ELF-1 (cell line): ENCODE results near the gene TRIP10.
"Not testable (repeated sequence)": the region's sequence is repeated elsewhere in the genome, so short reads cannot be mapped to it uniquely, and the experiment has no call there.

ENCODE experiments used
- DNase-seq: peaks from one replicate; pipeline ENCODE4 v3.0.0-alpha.2; 2016; ENCODE audit warnings: low read depth, low spot score

Gene TRIP10

DNA sequence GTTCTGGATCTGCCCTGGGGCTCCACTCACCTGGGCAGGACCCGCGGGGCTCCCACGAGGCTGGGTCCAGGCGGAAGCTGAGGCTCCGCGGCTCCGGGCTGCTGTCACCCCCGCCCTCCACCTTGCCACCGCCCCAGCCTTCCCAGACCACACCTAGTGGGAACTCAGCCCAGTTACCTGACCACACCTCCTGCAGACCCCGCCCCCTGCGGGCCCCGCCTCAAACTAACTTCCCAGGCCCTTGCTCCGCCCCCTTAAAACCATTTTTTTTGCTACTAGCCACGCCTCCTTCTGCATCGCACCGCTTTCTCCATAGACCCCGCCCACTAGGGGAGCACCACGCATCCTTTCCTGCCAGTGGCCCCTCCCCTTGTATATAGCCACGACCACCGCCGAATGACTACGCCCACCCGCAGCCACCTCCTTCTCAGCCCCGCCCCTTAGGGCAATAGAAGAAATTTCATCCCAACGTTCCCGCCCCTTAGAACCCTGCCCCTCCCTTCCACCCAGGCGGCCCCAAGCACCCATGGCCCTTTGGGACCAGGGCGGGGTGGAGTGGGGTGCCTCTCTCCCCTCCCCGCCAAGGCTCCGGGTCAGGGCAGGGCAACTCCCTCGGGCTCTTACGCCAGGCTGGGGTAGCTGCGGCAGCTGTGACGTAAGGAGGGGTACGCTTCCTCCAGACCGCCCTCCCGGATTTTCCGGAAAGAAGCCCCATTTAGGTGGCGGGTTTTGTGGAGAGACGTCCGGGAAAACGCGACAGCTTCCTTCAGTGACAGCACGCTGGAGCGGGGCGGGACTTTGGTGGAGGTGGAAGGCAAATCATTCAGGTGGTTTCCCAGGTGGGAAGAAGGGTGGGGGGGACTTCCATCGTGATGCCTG lies 28.1 kb downstream of the TRIP10 start, which contains the start of gene SH2D3A:
SH2D3A (minus strand) TSS at position 79 of the 879 bp plus-strand sequence. CDS start 3,687 bp downstream, outside the sequence.
- DNase-seq: peak; percentile 97

DNA sequence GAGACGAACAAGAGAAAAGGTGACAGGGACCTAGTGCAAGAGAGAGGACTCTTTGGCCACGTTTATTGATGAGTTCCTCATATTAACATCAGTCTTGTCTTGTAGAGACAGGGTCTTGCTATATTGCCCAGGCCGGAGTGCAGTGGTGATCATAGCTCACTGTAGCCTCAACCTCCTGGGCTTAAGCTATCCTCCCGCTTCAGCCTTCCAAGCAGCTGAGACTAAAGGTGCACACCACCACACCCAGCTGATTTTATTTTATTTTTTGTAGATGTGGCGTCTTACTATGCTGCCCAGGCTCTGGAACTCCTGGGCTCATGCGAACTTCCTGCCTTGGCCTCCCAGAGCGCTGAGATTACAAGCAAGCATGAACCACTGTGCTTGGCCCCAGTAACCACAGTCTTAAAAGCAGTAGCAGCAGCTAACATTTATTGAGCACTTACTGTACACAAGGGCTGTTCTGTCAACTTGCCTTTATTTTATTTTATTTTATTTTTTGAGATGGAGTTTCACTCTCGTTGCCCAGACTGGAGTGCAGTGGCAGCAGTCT lies 28.8 kb downstream of the TRIP10 start:
- no peak for DNase-seq

GRCh38 chr19:6769006-6769619 lies 29.6 kb downstream of the TRIP10 start:
- DNase-seq: peak; percentile 85

- not testable (repeated sequence) for DNase-seq
Observed at GRCh38 chr19:6771648-6772027, 32.2 kb downstream of the TRIP10 start.

GRCh38 chr19:6772028-6772865 lies 32.8 kb downstream of the TRIP10 start, which contains the start of gene VAV1:
Gene VAV1 (plus strand): TSS chr19:6772708. CDS start chr19:6772808, 100 bp downstream.
- DNase-seq: no peak

DNA sequence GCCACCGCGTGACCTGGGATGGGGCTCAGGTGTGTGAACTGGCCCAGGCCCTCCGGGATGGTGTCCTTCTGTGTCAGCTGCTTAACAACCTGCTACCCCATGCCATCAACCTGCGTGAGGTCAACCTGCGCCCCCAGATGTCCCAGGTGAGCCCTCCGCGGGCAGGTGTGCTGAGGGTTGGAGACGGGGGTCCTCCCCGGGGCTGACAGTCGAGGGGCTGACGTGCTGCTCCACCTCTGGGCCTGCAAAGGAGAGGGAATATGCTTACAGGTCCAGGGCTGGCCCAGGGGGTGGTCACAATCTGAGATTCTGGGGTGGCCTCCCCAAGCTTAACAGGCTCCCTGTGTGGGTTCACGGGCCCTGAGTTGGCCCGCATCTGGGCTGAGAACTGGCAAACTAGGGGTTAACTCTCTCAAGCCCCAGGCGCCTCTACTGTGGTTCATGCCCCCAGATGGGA lies 33.4 kb downstream of the TRIP10 start:
- no peak for DNase-seq

GRCh38 chr19:6773323-6773931 lies 33.9 kb downstream of the TRIP10 start:
- DNase-seq: no peak

DNA sequence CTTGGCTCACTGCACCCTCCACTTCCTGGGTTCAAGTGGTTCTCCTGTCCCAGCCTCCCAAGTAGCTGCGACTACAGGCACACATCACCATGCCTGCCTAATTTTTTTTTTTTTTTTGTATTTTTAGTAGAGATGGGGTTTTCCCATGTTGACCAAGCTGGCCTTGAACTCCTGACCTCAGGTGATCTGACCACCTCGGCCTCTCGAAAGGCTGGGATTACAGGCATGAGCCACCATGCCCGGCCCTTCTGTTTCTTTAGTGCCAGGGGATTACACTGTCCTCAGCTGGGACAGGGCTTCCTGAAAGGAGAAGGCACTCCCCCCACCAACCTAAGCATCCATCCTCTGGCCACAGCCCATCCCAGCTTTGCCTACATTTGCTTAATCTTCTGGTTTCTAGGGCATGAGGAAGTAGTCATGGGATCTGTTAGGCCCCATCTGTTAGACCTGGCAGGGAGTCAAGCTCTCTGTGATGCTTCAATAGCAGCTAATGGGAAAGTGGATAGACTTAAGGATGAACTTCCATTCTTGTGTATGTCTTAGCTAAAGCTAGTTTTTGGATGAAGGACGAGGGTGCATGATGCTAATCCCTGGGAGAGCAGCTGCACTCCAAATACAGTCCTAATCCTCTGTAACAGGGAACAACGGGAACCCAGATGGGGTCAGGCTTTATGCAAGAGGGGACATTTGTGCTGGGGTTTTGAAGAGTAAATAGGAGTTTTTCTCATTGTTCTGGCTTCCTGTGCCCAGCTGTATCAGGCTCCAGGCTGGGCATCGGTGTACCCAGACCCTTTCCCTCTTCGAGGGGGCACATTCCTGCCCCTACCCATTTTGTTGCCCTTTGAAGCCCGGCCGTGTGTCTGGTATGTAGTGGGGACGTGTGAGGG lies 35.6 kb downstream of the TRIP10 start:
- no peak for DNase-seq

DNA sequence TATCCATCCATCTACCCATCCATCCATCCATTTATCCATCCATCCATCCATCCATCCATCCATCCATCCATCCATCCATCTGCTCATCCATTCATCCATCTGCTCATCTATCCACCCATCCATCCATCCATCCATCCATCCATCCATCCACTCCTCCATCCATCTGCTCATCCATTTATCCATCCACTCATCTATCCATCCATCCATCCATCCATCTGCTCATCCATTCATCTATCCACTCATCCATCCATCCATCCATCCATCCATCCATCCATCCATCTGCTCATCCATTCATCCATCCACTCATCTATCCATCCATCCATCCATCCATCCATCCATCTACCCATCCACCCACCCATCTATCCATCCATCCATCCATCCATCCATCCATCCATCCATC lies 36.6 kb downstream of the TRIP10 start:
- not testable (repeated sequence) for DNase-seq

DNA sequence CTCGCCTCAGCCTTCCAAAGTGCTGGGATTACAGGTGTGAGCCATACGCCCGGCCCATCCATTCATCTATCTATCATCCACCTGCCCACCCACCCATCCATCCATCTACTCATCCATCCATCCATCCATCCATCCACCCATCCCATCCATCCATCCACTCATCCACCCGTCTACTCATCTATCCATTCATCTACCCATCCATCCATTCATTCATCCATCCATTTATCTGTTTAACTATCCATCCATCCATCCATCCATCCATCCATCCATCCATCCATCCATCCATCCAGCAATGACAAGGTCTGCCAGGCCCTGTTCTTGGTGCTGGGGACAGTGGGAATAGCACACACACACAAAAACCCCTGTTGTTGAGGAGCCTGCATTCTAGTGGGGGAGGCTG lies 37.5 kb downstream of the TRIP10 start:
- DNase-seq: no peak

- DNase-seq: no peak
Observed at GRCh38 chr19:6777434-6777833, 38.0 kb downstream of the TRIP10 start.

DNA sequence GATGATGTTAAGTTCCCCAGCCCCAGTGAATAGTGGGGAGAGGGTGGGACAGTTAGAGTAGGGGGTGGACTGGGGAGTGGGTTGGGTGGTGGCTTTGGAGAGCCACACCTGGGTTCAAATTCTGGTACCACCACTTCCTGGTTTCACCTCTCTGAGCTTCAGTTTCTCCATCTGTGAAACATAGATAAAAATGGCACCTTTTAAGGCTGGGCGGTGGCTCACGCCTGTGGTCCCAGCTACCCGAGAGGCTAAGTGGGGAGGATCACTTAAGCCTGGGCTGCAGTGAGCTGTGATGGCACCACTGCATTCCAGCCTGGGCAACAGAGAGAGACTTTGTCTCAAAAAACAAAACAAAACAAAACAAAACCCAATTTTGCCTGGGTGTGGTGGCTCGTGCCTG lies 38.9 kb downstream of the TRIP10 start:
- DNase-seq: no peak

GRCh38 chr19:6779206-6779605 lies 39.7 kb downstream of the TRIP10 start:
- DNase-seq: no peak

- no peak for DNase-seq
Observed at GRCh38 chr19:6787393-6787792, 47.9 kb downstream of the TRIP10 start.

DNA sequence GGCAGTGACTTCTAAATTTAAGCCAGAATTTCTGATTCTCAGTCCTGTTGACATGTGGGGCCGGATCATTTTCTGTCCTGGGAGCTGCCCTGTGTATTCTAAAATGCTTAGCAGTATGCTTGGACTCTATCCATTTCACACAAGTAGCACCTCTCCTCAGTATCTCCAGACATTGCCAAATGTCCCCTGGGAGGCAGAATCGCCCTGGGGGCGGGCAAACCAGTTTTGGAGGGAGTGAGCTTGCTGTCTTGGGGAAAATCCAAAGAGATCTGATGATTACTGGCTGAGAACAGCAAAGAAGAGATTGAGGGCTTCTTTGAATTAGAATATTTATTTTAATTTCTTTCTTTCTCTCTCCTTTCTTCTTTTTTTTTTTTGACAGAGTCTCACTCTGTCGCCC lies 49.4 kb downstream of the TRIP10 start:
- DNase-seq: no peak

DNA sequence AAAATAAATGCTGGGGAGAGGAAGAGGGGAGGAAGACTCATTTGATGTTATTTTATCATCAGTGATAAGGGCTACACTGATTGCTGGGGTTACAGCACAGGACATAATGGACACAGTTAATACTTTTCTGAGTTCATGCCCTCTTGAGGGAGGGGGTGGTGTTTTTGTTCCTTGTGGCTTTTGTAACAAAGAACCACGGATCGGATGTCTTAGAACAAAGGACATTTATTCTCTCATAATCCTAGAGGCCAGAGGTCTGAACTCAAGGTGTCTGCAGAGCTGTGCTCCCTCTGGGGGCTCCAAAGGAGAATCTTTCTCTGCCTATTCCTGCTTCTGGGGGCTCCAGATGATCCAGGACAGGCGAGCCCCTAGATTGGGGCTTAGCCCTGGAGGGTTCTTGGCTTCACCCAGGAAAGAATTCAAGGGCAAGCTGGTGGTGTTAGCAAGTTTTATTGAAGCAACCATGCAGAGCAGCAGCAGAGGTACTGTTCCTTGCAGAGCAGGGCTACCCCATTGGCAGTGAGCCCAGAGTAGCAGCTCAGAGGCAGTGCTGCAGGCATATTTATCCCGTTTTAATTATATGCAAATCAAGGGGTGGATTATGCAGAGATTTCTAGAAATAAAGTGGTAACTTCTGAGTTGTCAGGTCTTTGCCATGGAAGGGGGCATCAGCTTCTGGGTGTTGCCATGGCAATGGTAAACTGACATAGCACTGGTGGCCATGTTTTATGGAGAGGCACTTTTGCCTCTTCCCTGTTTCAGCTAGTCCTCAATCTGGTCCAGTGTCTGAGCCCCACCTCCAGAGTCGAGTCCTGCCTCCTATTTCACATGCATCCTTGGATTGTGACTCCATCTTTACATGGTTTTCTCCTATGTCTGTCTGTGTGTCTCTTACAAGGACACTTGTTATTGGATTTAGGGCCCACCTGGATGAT lies 51.0 kb downstream of the TRIP10 start:
- no peak for DNase-seq

GRCh38 chr19:6791237-6791636 lies 51.8 kb downstream of the TRIP10 start:
- no peak for DNase-seq

GRCh38 chr19:6793411-6793810 lies 53.9 kb downstream of the TRIP10 start:
- no peak for DNase-seq

DNA sequence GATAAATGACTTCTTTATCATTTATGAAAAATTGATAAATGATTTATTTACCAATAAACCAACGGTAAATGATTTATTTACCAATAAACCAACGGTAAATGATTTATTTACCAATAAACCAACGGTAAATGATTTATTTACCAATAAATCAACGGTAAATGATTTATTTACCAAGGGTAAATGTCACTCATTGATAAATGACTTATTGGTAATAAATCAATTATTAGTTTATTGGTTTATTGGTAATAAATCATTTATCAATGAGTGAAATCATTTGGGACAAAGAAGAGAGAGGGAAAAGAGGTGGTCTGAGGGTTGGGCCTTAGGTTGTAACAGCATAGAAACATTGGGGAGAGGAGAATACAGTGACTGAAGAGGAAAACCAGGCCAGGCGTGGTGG lies 54.5 kb downstream of the TRIP10 start:
- no peak for DNase-seq
